GM21526 (cell line): ENCODE measurements around the gene SLC13A2.
"Not testable (repeated sequence)": the region's sequence is repeated elsewhere in the genome, so short reads cannot be mapped to it uniquely, and the experiment has no call there.

Source experiments
- ATAC-seq: cut with Tn5 transposase; IDR thresholded peaks from one replicate; pipeline ENCODE4 v1.9.1; 2021; ENCODE audit warnings: moderate library complexity; ENCODE audit not compliant: unreplicated experiment, low FRiP score

SLC13A2 gene

GRCh38 chr17:28473542-28473941 is at the start of gene SLC13A2:
TSS of gene SLC13A2 (plus strand) at chr17:28473644. CDS start at chr17:28473713, 69 bp downstream.
- no peak for ATAC-seq

GRCh38 chr17:28425206-28425605 is 48.2 kb upstream of the SLC13A2 start:
- no peak for ATAC-seq

GRCh38 chr17:28426081-28426519 is 47.3 kb upstream of the SLC13A2 start:
- ATAC-seq = no peak

GRCh38 chr17:28427371-28427770 is 46.1 kb upstream of the SLC13A2 start:
- no peak for ATAC-seq

- not testable (repeated sequence) for ATAC-seq
Measured at GRCh38 chr17:28427982-28428381, 45.5 kb upstream of the SLC13A2 start.

GRCh38 chr17:28433721-28434120 is 39.7 kb upstream of the SLC13A2 start:
- no peak for ATAC-seq

GRCh38 chr17:28434326-28434725 is 39.1 kb upstream of the SLC13A2 start:
- not testable (repeated sequence) for ATAC-seq

- no peak for ATAC-seq
Measured at GRCh38 chr17:28443901-28444638, 29.4 kb upstream of the SLC13A2 start.

- no peak for ATAC-seq
Measured at GRCh38 chr17:28446716-28447395, 26.6 kb upstream of the SLC13A2 start.

- ATAC-seq = no peak
Measured at GRCh38 chr17:28447396-28447760, 26.1 kb upstream of the SLC13A2 start.

- no peak for ATAC-seq
Measured at GRCh38 chr17:28449859-28450258, 23.6 kb upstream of the SLC13A2 start.

- ATAC-seq = no peak
Measured at GRCh38 chr17:28457890-28458289, 15.6 kb upstream of the SLC13A2 start.

- not testable (repeated sequence) for ATAC-seq
Measured at GRCh38 chr17:28458881-28459280, 14.6 kb upstream of the SLC13A2 start.

- no peak for ATAC-seq
Measured at GRCh38 chr17:28460901-28461300, 12.5 kb upstream of the SLC13A2 start.

GRCh38 chr17:28466001-28466400 is 7.4 kb upstream of the SLC13A2 start:
- ATAC-seq = no peak

- ATAC-seq = no peak
Measured at GRCh38 chr17:28466521-28467048, 6.9 kb upstream of the SLC13A2 start.

GRCh38 chr17:28467456-28468025 is 5.9 kb upstream of the SLC13A2 start:
- ATAC-seq = no peak

- not testable (repeated sequence) for ATAC-seq
Measured at GRCh38 chr17:28468033-28468735, 5.3 kb upstream of the SLC13A2 start.

- peak; percentile 57 for ATAC-seq
Measured at GRCh38 chr17:28468781-28469180, 4.7 kb upstream of the SLC13A2 start.

GRCh38 chr17:28469376-28469775 is 4.1 kb upstream of the SLC13A2 start:
- no peak for ATAC-seq
